Cardiac septum (tissue), 1 donor: Measurements from ENCODE around the gene COL4A2. TPM values are rescaled to one million over a fixed set of nuclear protein-coding genes. Genes with fewer than 3 reads are reported as not detected.

Experiments used
- DNase-seq: peaks from one replicate; pipeline ENCODE4 v3.0.0-alpha.2; 2020; ENCODE audit warnings: low spot score
- intact Hi-C: fragments of 100-400 bp; cut with DNase I; formaldehyde crosslinking; loops from one replicate; pipeline ENCODE4 v1.14.0; 2022
- microRNA-seq: library from miRNA; unstranded; fragments of <30 nt; microRNA quantifications from one replicate; pipeline ENCODE4 v1.2.0, GENCODE V29; 2020
- total RNA-seq: library from RNA; stranded (reverse); fragmentation: NEBNext Ultra II Directional; extraction: Animal tissue kit (Norgen Biotek cat#: 25700); gene quantifications from one replicate; pipeline ENCODE4 v1.2.1, GENCODE V29; 2021
- donor health status: DM: no; HTN: no; CAD: no.

The COL4A2 gene
- total RNA-seq, 1 donor from 2014 or later = 165 TPM

GRCh38 chr13:110560601-110561343, 253.7 kb downstream of the COL4A2 start:
- no peak for DNase-seq

GRCh38 chr13:110561344-110562035, 254.4 kb downstream of the COL4A2 start, which contains the start of gene RAB20:
TSS of gene RAB20 (minus strand) at chr13:110561722. CDS start at chr13:110561519, 203 bp downstream.
- peak; percentile 95 for DNase-seq
- intact Hi-C loops = loop anchor here (2.0 to 10.0 kb wide), 2 partner anchors 55 to 337 kb away; no protein-coding TSS in a partner anchor

More at GRCh38 chr13:110560601-110561343, 253.7 kb downstream of the COL4A2 start:
- intact Hi-C loops = loop anchor here (2.0 to 10.0 kb wide), 2 partner anchors 54 to 336 kb away; no protein-coding TSS in a partner anchor

- intact Hi-C loops = loop anchor here (10.0 kb wide), 1 partner anchor 337 kb away; no protein-coding TSS in a partner anchor
- DNase-seq = no peak
These were observed 255.0 kb downstream of the COL4A2 start for GRCh38 chr13:110562036-110562597.

Small RNA genes lying within 50 kb of the gene (microRNA-seq; reads per million reads assigned to microRNA genes)
- gene MIR8073 = not detected

Other genes with a start within 250 kb of the COL4A2 start
- gene COL4A1, start 127 bp upstream of the COL4A2 start, total RNA-seq = 196 TPM